Measurements from ENCODE around the gene TAS2R4.

GRCh38 chr7:141737836-141738591 lies 38.5 kb upstream of the TAS2R4 start, which contains the start of gene SSBP1:
- peak; percentile 91 for TF ChIP-seq CTCF (IDR thresholded peaks at IDR 0.05; ENCODE audit: insufficient read depth, low read length, poor library complexity, severe bottlenecking)
- no peak for TF ChIP-seq EZH2phosphoT487 (conservative IDR thresholded peaks at IDR 0.05; ENCODE audit: low read length)
